B cell (primary cell): ENCODE measurements around the gene PRDM11. TPM values are rescaled to one million over a fixed set of nuclear protein-coding genes. Genes with fewer than 3 reads are reported as not detected.

ENCODE experiments used
- ATAC-seq: fragments of 200-7000 bp; cut with Tn5 transposase; one replicate; pipeline ENCODE4 v1.10.0; 2021; ENCODE audit warnings: low read depth, mild to moderate bottlenecking, moderate number of reproducible peaks, moderate library complexity
- CTCF ChIA-PET: fragments of 350-600 bp; sonication (Branson Sonifier 250); formaldehyde crosslinking; loops from one replicate; lab custom pipeline; 2021; ENCODE audit warnings: antibody characterized with exemption, inconsistent platforms; lab: Charles Lee
- POLR2A ChIA-PET: fragments of 350-600 bp; sonication (Branson Sonifier 250); formaldehyde crosslinking; loops from one replicate; lab custom pipeline; 2021; ENCODE audit warnings: antibody characterized with exemption; lab: Charles Lee
- DNase-seq: peaks from one replicate; pipeline ENCODE4 v3.0.0; 2013
- H2AFZ ChIP-seq: 2 replicates; pipeline ENCODE4 v1.6.1; 2012; ENCODE audit warnings: mild to moderate bottlenecking, low read depth, low read length; ENCODE audit not compliant: insufficient read depth, poor library complexity, severe bottlenecking
- H3K27ac ChIP-seq, 2 donors: 1 replicate in 1 of 2; 2 replicates in 1 of 2; pipeline ENCODE4 v1.5.1; 2012 to 2013; ENCODE audit warnings: low read length in 2 of 2, mild to moderate bottlenecking in 2 of 2, moderate library complexity in 1 of 2
- H3K27me3 ChIP-seq, 4 experiments: fragments of 200-600 bp in 1 of 4; sonication (generic) in 1 of 4; replicated peaks in 1 of 4; 1 replicate in 2 of 4; 2 replicates in 2 of 4; pipeline versions ENCODE4 v1.6.1 to v1.7.0; 2013 to 2016; ENCODE audit warnings: low read length in 3 of 4, mild to moderate bottlenecking in 2 of 4, mixed read lengths in 1 of 4, moderate library complexity in 1 of 4; ENCODE audit not compliant: insufficient read depth in 4 of 4, control insufficient read depth in 3 of 4; ENCODE audit errors: control extremely low read depth in 1 of 4
- H3K36me3 ChIP-seq, 2 experiments: replicated peaks in 1 of 2; 1 replicate in 1 of 2; 2 replicates in 1 of 2; pipeline versions ENCODE4 v1.6.1 to v1.7.1; 2013; ENCODE audit warnings: low read length in 1 of 2; ENCODE audit not compliant: insufficient read depth in 2 of 2, control insufficient read depth in 1 of 2; ENCODE audit errors: control extremely low read depth in 1 of 2, extremely low read depth in 1 of 2
- H3K4me1 ChIP-seq, 2 donors: fragments of 200-600 bp in 1 of 2; sonication (generic) in 1 of 2; 1 replicate in 1 of 2; 2 replicates in 1 of 2; pipeline versions ENCODE4 v1.5.1 to v1.6.1; 2013 to 2017; ENCODE audit warnings: low read length in 2 of 2; ENCODE audit not compliant: control insufficient read depth in 2 of 2, insufficient read depth in 2 of 2
- H3K4me2 ChIP-seq: replicated peaks from 2 replicates; pipeline ENCODE3; 2012; ENCODE audit warnings: mild to moderate bottlenecking, low read depth, low read length; ENCODE audit not compliant: poor library complexity, severe bottlenecking
- H3K4me3 ChIP-seq, 5 experiments: fragments of 200-600 bp in 1 of 5; sonication (generic) in 1 of 5; 1 replicate in 3 of 5; 2 replicates in 2 of 5; pipeline versions ENCODE4 v1.5.1 to v1.7.0; 2011 to 2016; ENCODE audit warnings: low read length in 4 of 5, mild to moderate bottlenecking in 4 of 5, low read depth in 2 of 5, control low read depth in 1 of 5, moderate library complexity in 1 of 5; ENCODE audit not compliant: insufficient read depth in 1 of 5; ENCODE audit errors: control extremely low read depth in 1 of 5, extremely low read depth in 1 of 5
- H3K79me2 ChIP-seq: fragments of 200-600 bp; sonication (generic); one replicate; pipeline ENCODE4 v1.6.0; 2016; ENCODE audit warnings: low read length; ENCODE audit not compliant: control insufficient read depth, insufficient read depth
- H3K9ac ChIP-seq: fragments of 200-600 bp; sonication (generic); 2 replicates; pipeline ENCODE4 v1.6.1; 2017; ENCODE audit warnings: mild to moderate bottlenecking, low read length, moderate library complexity
- H3K9me3 ChIP-seq, 3 donors: one replicate each; pipeline versions ENCODE4 v1.6.1 to v1.7.1; 2013; ENCODE audit warnings: low read length in 2 of 3; ENCODE audit not compliant: control insufficient read depth in 2 of 3, insufficient read depth in 1 of 3; ENCODE audit errors: control extremely low read depth in 1 of 3
- H4K20me1 ChIP-seq: 2 replicates; pipeline ENCODE4 v1.6.0; 2012; ENCODE audit warnings: mild to moderate bottlenecking, low read length; ENCODE audit not compliant: insufficient read depth, control insufficient read depth, poor library complexity, severe bottlenecking
- H3K27ac Mint-ChIP-seq: one replicate; pipeline ENCODE4 v1.8.0; 2021; ENCODE audit warnings: mixed read lengths
- H3K27me3 Mint-ChIP-seq: one replicate; pipeline ENCODE4 v1.8.0; 2021; ENCODE audit warnings: mixed read lengths
- H3K4me1 Mint-ChIP-seq: one replicate; pipeline ENCODE4 v1.8.0; 2021; ENCODE audit warnings: mixed read lengths
- H3K4me3 Mint-ChIP-seq: one replicate; pipeline ENCODE4 v1.8.0; 2021; ENCODE audit warnings: mixed read lengths
- H3K9me3 Mint-ChIP-seq: one replicate; pipeline ENCODE4 v1.8.0; 2022; ENCODE audit warnings: mixed read lengths; ENCODE audit not compliant: insufficient read depth
- EZH2 ChIP-seq: IDR thresholded peaks from 2 replicates; pipeline ENCODE4 v1.6.1; 2012; ENCODE audit warnings: borderline replicate concordance, low read depth, mild to moderate bottlenecking, moderate library complexity, low read length; ENCODE audit not compliant: insufficient read depth, poor library complexity, severe bottlenecking
- WGBS: methylation state at CpG from one replicate; pipeline ENCODE4 v1.1.5; 2013; ENCODE audit warnings: missing lambda C conversion rate; ENCODE audit not compliant: insufficient coverage; 5-methylcytosine and 5-hydroxymethylcytosine counted together
- intact Hi-C: fragments of 100-400 bp; cut with micrococcal nuclease; formaldehyde crosslinking; loops from one replicate; pipeline ENCODE4 v1.10.0; 2022
- polyA plus RNA-seq: library from polyadenylated mRNA; depleted of rRNA; stranded (reverse); fragments of >200 nt; gene quantifications from 2 replicates; pipeline ENCODE4 v1.2.3, GENCODE V29; 2012
- total RNA-seq, 2 donors: library from RNA; stranded (reverse); fragments of 120-200 nt in 1 of 2; gene quantifications; 1 replicate in 1 of 2; 2 replicates in 1 of 2; pipeline versions ENCODE4 v1.2.3 to v1.2.4, GENCODE V29; 2013 to 2022
- TF ChIP-seq, protein P1 (sequence below): fragments of 200-600 bp; IDR thresholded peaks from one replicate; pipeline ENCODE4 v1.8.0; 2022; ENCODE audit warnings: antibody characterized with exemption, mild to moderate bottlenecking

Gene PRDM11
- total and polyA plus RNA-seq, 2 donors (not counting 1 experiment from before 2014, with no cell fraction given): 9.5 to 26.2 TPM

DNA sequence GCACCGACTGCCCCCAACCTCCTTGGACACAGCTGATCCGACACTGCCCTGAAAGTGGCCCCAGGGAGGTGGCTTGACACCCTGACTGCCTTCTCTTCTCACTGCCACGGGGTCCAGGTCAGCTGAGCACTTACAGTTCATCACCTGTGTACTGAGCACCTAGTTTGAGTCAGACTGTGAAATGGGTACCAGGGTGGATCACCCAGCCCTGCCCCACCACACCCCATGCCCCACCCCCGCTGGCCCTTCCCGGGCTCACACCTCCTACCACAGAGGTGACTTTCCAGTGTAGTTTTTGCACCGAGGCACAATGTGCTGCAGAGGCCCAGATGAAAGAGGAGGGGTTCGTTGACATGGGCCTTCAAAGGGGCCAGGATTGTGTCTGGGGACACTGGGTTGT lies 59.5 kb downstream of the PRDM11 start:
- H3K4me3 ChIP-seq: no peak overlapping the region
- DNase-seq (no peak), ATAC-seq (no peak)
- POLR2A ChIA-PET: no interaction called here
- H3K4me2 ChIP-seq: no peak overlapping the region
- no peak overlapping the region for H3K27ac Mint-ChIP-seq
- no peaks in the 10 kb centered on the region for H3K27me3 Mint-ChIP-seq
- no peak for TF ChIP-seq EZH2
- TF ChIP-seq, protein P1, sequence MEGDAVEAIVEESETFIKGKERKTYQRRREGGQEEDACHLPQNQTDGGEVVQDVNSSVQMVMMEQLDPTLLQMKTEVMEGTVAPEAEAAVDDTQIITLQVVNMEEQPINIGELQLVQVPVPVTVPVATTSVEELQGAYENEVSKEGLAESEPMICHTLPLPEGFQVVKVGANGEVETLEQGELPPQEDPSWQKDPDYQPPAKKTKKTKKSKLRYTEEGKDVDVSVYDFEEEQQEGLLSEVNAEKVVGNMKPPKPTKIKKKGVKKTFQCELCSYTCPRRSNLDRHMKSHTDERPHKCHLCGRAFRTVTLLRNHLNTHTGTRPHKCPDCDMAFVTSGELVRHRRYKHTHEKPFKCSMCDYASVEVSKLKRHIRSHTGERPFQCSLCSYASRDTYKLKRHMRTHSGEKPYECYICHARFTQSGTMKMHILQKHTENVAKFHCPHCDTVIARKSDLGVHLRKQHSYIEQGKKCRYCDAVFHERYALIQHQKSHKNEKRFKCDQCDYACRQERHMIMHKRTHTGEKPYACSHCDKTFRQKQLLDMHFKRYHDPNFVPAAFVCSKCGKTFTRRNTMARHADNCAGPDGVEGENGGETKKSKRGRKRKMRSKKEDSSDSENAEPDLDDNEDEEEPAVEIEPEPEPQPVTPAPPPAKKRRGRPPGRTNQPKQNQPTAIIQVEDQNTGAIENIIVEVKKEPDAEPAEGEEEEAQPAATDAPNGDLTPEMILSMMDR: no peak
- 69% methylated on average over 4 of the region's 7 CpGs for WGBS
- H4K20me1 ChIP-seq: peaks cover 8% of the 10 kb centered on the region
- H3K4me1 Mint-ChIP-seq: peaks cover 14% of the 10 kb centered on the region
- peaks cover 0 to 2% (median 0%) of the 10 kb centered on the region in 3 donors for H3K9me3 ChIP-seq
- no peak overlapping the region for H3K27ac ChIP-seq
- H3K79me2 ChIP-seq: no peaks in the 10 kb centered on the region
- no peak overlapping the region for H3K9ac ChIP-seq
- H3K9me3 Mint-ChIP-seq: peaks cover 4% of the 10 kb centered on the region
- CTCF ChIA-PET: no interaction called here
- no peaks in the 10 kb centered on the region for H3K27me3 ChIP-seq
- intact Hi-C loops: no loop called here
- no peak overlapping the region for H3K4me3 Mint-ChIP-seq
- no peak overlapping the region for H2AFZ ChIP-seq
- peaks cover 12% of the 10 kb centered on the region in 2 donors for H3K4me1 ChIP-seq
- H3K36me3 ChIP-seq: peaks cover 0 to 19% of the 10 kb centered on the region in 2 experiments

DNA sequence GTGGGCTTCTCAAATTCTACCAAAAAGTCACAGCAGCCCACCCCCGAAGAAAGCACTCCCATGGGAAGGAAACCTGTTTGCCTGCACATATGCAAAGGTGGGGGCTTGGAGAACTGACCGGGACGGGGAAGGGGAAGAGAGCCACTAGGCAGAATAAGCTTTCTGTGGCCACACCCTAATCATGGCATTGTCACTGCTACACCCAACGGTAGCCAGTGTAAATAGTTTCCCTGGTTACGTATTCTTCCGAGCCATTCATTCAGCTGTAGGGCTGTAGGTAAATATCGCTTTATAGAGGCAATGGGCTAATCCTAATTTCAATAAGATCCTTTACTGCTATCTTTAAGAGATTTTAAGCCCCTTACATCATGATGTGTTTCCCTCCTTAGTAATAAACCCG lies 61.7 kb downstream of the PRDM11 start:
- Histone ChIP-seq H3K79me2 (no peaks in the 10 kb centered on the region), H3K27ac (no peak overlapping the region), H2AFZ (no peak overlapping the region), H3K27me3 (no peaks in the 10 kb centered on the region), H3K4me2 (no peak overlapping the region), H3K4me1 (peaks cover 12% of the 10 kb centered on the region in 2 donors), H3K4me3 (no peak overlapping the region), H3K36me3 (peaks cover 0 to 21% of the 10 kb centered on the region in 2 experiments), H3K9ac (no peak overlapping the region), H4K20me1 (peaks cover 8% of the 10 kb centered on the region), H3K9me3 (peaks cover 0 to under 1% (median 0%) of the 10 kb centered on the region in 3 donors)
- H3K27ac Mint-ChIP-seq: no peak overlapping the region
- DNase-seq: no peak
- ChIA-PET POLR2A (no interaction called here), CTCF (no interaction called here)
- H3K4me1 Mint-ChIP-seq: peaks cover 14% of the 10 kb centered on the region
- no peak overlapping the region for H3K4me3 Mint-ChIP-seq
- H3K9me3 Mint-ChIP-seq: peaks cover under 1% of the 10 kb centered on the region
- intact Hi-C loops: no loop called here
- ATAC-seq: no peak
- no peak for TF ChIP-seq EZH2
- TF ChIP-seq, protein P1: no peak
- H3K27me3 Mint-ChIP-seq: no peaks in the 10 kb centered on the region
- WGBS: 100% methylated on average over 1 of the region's 8 CpGs
